HEK293 (cell line): ENCODE measurements around the gene PKN3.

ENCODE experiments used
- CTCF ChIA-PET: fragments of 350-600 bp; formaldehyde crosslinking; extraction: SDS; loops from one replicate; lab custom pipeline; 2021; ENCODE audit warnings: antibody characterized with exemption; lab: Yijun Ruan, JAX
- POLR2A ChIA-PET: fragments of 300-600 bp; formaldehyde crosslinking; extraction: SDS; loops from one replicate; lab custom pipeline; 2020; ENCODE audit warnings: antibody characterized with exemption, inconsistent platforms; lab: Yijun Ruan, JAX
- H3K27ac ChIP-seq: fragments of 200-500 bp; sonication (Bioruptor generic); 2 replicates; pipeline ENCODE4 v1.5.1; 2014; ENCODE audit warnings: low read depth, low read length, control low read depth, inconsistent platforms; ENCODE audit errors: extremely low read depth
- H3K36me3 ChIP-seq, 2 experiments: fragments of 200-500 bp in 1 of 2; sonication (Bioruptor generic) in 1 of 2; 1 replicate in 1 of 2; 2 replicates in 1 of 2; pipeline ENCODE4 v1.5.1; 2014 to 2017; ENCODE audit warnings: inconsistent platforms in 2 of 2, low read length in 2 of 2; ENCODE audit not compliant: control insufficient read depth in 2 of 2, insufficient read depth in 1 of 2
- H3K4me1 ChIP-seq: fragments of 200-500 bp; sonication (Bioruptor generic); 2 replicates; pipeline ENCODE4 v1.5.1; 2014; ENCODE audit warnings: mild to moderate bottlenecking, low read length, inconsistent platforms; ENCODE audit not compliant: control insufficient read depth, insufficient read depth
- H3K4me3 ChIP-seq: 2 replicates; pipeline ENCODE4 v1.5.1; 2011; ENCODE audit warnings: low read depth, mild to moderate bottlenecking, control low read depth, low read length, moderate library complexity
- H3K9me3 ChIP-seq: fragments of 200-500 bp; sonication (Bioruptor generic); 2 replicates; pipeline ENCODE4 v1.5.1; 2014; ENCODE audit warnings: low read depth, low read length, inconsistent platforms; ENCODE audit not compliant: control insufficient read depth, insufficient read depth
- EGR2 ChIP-seq: fragments of 450-650 bp; formaldehyde crosslinking; IDR thresholded peaks from 2 replicates; pipeline ENCODE4 v1.5.1; 2016; ENCODE audit warnings: low read depth, missing biosample characterization, missing genetic modification characterization
- GLIS2 ChIP-seq: fragments of 450-650 bp; formaldehyde crosslinking; IDR thresholded peaks from 2 replicates; pipeline ENCODE4 v1.5.1; 2016; ENCODE audit warnings: missing biosample characterization, missing genetic modification characterization
- IKZF3 ChIP-seq: fragments of 450-650 bp; IDR thresholded peaks from 2 replicates; pipeline ENCODE4 v1.5.0; 2018; ENCODE audit warnings: missing biosample characterization, mild to moderate bottlenecking, missing genetic modification characterization, moderate library complexity
- MEIS1 ChIP-seq: sonication (generic); formaldehyde crosslinking; IDR thresholded peaks from 2 replicates; pipeline ENCODE4 v1.8.1; 2022; ENCODE audit warnings: missing genetic modification reagents, mild to moderate bottlenecking, borderline replicate concordance
- RBAK ChIP-seq: fragments of 450-650 bp; formaldehyde crosslinking; IDR thresholded peaks from 2 replicates; pipeline ENCODE4 v1.5.1; 2016; ENCODE audit warnings: missing biosample characterization, missing genetic modification characterization
- SP3 ChIP-seq: fragments of 450-650 bp; formaldehyde crosslinking; IDR thresholded peaks from 2 replicates; pipeline ENCODE4 v1.5.1; 2016; ENCODE audit warnings: missing biosample characterization, missing genetic modification characterization
- ZBTB48 ChIP-seq: fragments of 450-650 bp; formaldehyde crosslinking; IDR thresholded peaks from 2 replicates; pipeline ENCODE4 v1.5.1; 2016; ENCODE audit warnings: missing biosample characterization, missing genetic modification characterization
- ZBTB7A ChIP-seq: fragments of 450-650 bp; formaldehyde crosslinking; IDR thresholded peaks from 2 replicates; pipeline ENCODE4 v1.5.1; 2016; ENCODE audit warnings: low read depth, missing biosample characterization, missing genetic modification characterization
- ZEB2 ChIP-seq: fragments of 450-650 bp; formaldehyde crosslinking; IDR thresholded peaks from 2 replicates; pipeline ENCODE4 v1.5.1; 2016; ENCODE audit warnings: missing biosample characterization, missing genetic modification characterization
- ZFP41 ChIP-seq: fragments of 450-650 bp; formaldehyde crosslinking; IDR thresholded peaks from 2 replicates; pipeline ENCODE4 v1.5.1; 2016; ENCODE audit warnings: missing biosample characterization, missing genetic modification characterization, borderline replicate concordance
- ZNF2 ChIP-seq: fragments of 450-650 bp; formaldehyde crosslinking; IDR thresholded peaks from 2 replicates; pipeline ENCODE4 v1.5.1; 2016; ENCODE audit warnings: missing biosample characterization, missing genetic modification characterization
- ZNF223 ChIP-seq: fragments of 450-650 bp; formaldehyde crosslinking; IDR thresholded peaks from 2 replicates; pipeline ENCODE4 v1.5.1; 2016; ENCODE audit warnings: missing biosample characterization, missing genetic modification characterization
- ZNF266 ChIP-seq: fragments of 450-650 bp; formaldehyde crosslinking; IDR thresholded peaks from 2 replicates; pipeline ENCODE4 v1.5.1; 2016; ENCODE audit warnings: missing biosample characterization, missing genetic modification characterization, low read depth
- ZNF280D ChIP-seq: fragments of 450-650 bp; formaldehyde crosslinking; IDR thresholded peaks from 2 replicates; pipeline ENCODE4 v1.5.1; 2016; ENCODE audit warnings: missing biosample characterization, missing genetic modification characterization
- ZNF394 ChIP-seq: fragments of 450-650 bp; formaldehyde crosslinking; IDR thresholded peaks from 2 replicates; pipeline ENCODE4 v1.5.1; 2016; ENCODE audit warnings: missing biosample characterization, missing genetic modification characterization, mild to moderate bottlenecking, moderate library complexity, borderline replicate concordance
- ZNF513 ChIP-seq: fragments of 450-650 bp; IDR thresholded peaks from 2 replicates; pipeline ENCODE4 v1.5.1; 2018; ENCODE audit warnings: missing biosample characterization, missing genetic modification characterization
- ZNF548 ChIP-seq: fragments of 450-650 bp; formaldehyde crosslinking; IDR thresholded peaks from 2 replicates; pipeline ENCODE4 v1.5.1; 2016; ENCODE audit warnings: missing biosample characterization, missing genetic modification characterization
- ZNF580 ChIP-seq: fragments of 450-650 bp; formaldehyde crosslinking; IDR thresholded peaks from 2 replicates; pipeline ENCODE4 v1.5.1; 2016; ENCODE audit warnings: missing biosample characterization, missing genetic modification characterization
- ZNF600 ChIP-seq: fragments of 450-650 bp; formaldehyde crosslinking; IDR thresholded peaks from 2 replicates; pipeline ENCODE4 v1.5.1; 2016; ENCODE audit warnings: missing biosample characterization, missing genetic modification characterization
- ZNF623 ChIP-seq: fragments of 450-650 bp; formaldehyde crosslinking; IDR thresholded peaks from 2 replicates; pipeline ENCODE4 v1.5.1; 2016; ENCODE audit warnings: missing biosample characterization, missing genetic modification characterization
- ZNF701 ChIP-seq: fragments of 450-650 bp; formaldehyde crosslinking; IDR thresholded peaks from 2 replicates; pipeline ENCODE4 v1.5.1; 2016; ENCODE audit warnings: missing biosample characterization, missing genetic modification characterization
- ZNF768 ChIP-seq: fragments of 450-650 bp; formaldehyde crosslinking; IDR thresholded peaks from 2 replicates; pipeline ENCODE4 v1.5.1; 2018; ENCODE audit warnings: missing biosample characterization, mild to moderate bottlenecking, missing genetic modification characterization
- ZNF791 ChIP-seq: fragments of 450-650 bp; formaldehyde crosslinking; IDR thresholded peaks from 2 replicates; pipeline ENCODE4 v1.5.1; 2016; ENCODE audit warnings: missing biosample characterization, missing genetic modification characterization
- TF ChIP-seq, protein P1 (sequence below): fragments of 450-650 bp; formaldehyde crosslinking; IDR thresholded peaks from 2 replicates; pipeline ENCODE4 v1.5.1; 2016; ENCODE audit warnings: missing biosample characterization, missing genetic modification characterization
- TF ChIP-seq, protein P2 (sequence below): fragments of 450-650 bp; formaldehyde crosslinking; IDR thresholded peaks from 2 replicates; pipeline ENCODE4 v1.5.1; 2017; ENCODE audit warnings: missing biosample characterization, mild to moderate bottlenecking, missing genetic modification characterization, moderate library complexity

The PKN3 gene

DNA sequence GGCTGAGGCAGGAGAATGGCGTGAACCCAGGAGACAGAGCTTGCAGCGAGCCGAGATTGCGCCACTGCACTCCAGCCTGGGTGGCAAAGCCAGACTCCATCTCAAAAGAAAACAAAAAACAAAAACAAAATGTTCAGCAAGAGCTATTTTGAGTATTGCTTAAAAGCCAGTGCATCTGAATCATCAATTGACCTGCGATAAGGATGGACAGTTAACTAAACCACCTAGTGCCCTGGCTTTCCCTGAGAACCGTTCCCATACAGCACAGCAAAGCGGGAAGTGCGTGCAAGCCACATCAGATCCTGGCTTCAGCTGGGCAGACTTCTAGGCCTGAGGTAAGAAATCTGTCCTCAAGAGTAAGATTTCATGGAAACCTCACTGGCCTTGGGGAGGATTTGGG, 48.4 kb upstream of the PKN3 start:
- Histone ChIP-seq H3K36me3 (peaks cover 0 to 18% of the 10 kb centered on the region in 2 experiments; a peak in 2 of 3 replicates), H3K9me3 (no peaks in the 10 kb centered on the region), H3K4me1 (no peaks in the 10 kb centered on the region), H3K27ac (no peak overlapping the region), H3K4me3 (no peak overlapping the region)
- ChIA-PET CTCF (interaction anchor here (0.6 to 0.8 kb wide), 3 partner anchors 18 to 843 kb away, joined by 3 to 6 read pairs (median 4); no protein-coding TSS in a partner anchor), POLR2A (no interaction called here)
- TF ChIP-seq ZNF266 = no peak
- TF ChIP-seq ZBTB7A (tag by site-specific recombination) = no peak
- no peak for TF ChIP-seq ZNF280D
- TF ChIP-seq EGR2 = no peak
- TF ChIP-seq MEIS1 (CRISPR knock-in tag) = no peak

DNA sequence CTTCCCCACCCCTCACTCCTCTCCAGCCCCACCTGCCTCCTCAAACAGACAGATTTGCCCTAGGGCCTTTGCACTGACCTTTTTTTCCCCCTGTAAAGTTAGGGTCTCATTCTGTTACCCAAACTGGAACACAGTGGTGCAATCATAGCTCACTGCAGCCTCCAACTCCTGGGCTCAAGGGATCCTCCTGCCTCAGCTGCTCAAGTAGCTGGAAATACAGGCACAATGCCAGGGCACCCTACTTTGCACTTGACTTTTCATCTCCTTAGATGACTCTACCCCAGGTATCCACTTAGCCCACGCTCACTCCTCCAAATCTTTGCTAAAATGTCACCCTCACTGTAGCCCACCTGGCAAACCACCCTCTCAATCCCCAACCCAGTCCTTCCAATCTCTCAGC, 47.8 kb upstream of the PKN3 start:
- Histone ChIP-seq H3K4me3 (no peak overlapping the region), H3K9me3 (no peaks in the 10 kb centered on the region), H3K36me3 (peaks cover 0 to 13% of the 10 kb centered on the region in 2 experiments; a peak in 2 of 3 replicates), H3K27ac (no peak overlapping the region), H3K4me1 (no peaks in the 10 kb centered on the region)
- POLR2A ChIA-PET = interaction anchor here (0.6 to 0.8 kb wide), 2 partner anchors 9 to 150 kb away, joined by 3 to 6 read pairs; no protein-coding TSS in a partner anchor
- peak; percentile 35; the same call in 1 of the 2 replicates for TF ChIP-seq ZBTB48
- no peak for TF ChIP-seq ZNF513 (tag by site-specific recombination)
- no peak for TF ChIP-seq ZFP41 (tag by site-specific recombination)
- peak; percentile 56 for TF ChIP-seq ZNF623 (tag by site-specific recombination)
- no peak for TF ChIP-seq ZNF223 (tag by site-specific recombination)
- TF ChIP-seq ZNF394 (tag by site-specific recombination) = peak; percentile 18; the same call in 1 of the 2 replicates
- no peak for TF ChIP-seq SP3 (tag by site-specific recombination)
- no peak for TF ChIP-seq ZNF548
- TF ChIP-seq ZEB2 (tag by site-specific recombination) = no peak
- TF ChIP-seq, protein P1, sequence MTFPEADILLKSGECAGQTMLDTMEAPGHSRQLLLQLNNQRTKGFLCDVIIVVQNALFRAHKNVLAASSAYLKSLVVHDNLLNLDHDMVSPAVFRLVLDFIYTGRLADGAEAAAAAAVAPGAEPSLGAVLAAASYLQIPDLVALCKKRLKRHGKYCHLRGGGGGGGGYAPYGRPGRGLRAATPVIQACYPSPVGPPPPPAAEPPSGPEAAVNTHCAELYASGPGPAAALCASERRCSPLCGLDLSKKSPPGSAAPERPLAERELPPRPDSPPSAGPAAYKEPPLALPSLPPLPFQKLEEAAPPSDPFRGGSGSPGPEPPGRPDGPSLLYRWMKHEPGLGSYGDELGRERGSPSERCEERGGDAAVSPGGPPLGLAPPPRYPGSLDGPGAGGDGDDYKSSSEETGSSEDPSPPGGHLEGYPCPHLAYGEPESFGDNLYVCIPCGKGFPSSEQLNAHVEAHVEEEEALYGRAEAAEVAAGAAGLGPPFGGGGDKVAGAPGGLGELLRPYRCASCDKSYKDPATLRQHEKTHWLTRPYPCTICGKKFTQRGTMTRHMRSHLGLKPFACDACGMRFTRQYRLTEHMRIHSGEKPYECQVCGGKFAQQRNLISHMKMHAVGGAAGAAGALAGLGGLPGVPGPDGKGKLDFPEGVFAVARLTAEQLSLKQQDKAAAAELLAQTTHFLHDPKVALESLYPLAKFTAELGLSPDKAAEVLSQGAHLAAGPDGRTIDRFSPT (tag by site-specific recombination) = no peak
- TF ChIP-seq ZNF600 (tag by site-specific recombination) = no peak
- TF ChIP-seq, protein P2, sequence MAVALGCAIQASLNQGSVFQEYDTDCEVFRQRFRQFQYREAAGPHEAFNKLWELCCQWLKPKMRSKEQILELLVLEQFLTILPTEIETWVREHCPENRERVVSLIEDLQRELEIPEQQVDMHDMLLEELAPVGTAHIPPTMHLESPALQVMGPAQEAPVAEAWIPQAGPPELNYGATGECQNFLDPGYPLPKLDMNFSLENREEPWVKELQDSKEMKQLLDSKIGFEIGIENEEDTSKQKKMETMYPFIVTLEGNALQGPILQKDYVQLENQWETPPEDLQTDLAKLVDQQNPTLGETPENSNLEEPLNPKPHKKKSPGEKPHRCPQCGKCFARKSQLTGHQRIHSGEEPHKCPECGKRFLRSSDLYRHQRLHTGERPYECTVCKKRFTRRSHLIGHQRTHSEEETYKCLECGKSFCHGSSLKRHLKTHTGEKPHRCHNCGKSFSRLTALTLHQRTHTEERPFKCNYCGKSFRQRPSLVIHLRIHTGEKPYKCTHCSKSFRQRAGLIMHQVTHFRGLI (tag by site-specific recombination) = no peak
- TF ChIP-seq IKZF3 = no peak
- no peak for TF ChIP-seq ZNF580 (tag by site-specific recombination)
- TF ChIP-seq ZNF2 (tag by site-specific recombination) = no peak
- no peak for TF ChIP-seq GLIS2 (tag by site-specific recombination)
- TF ChIP-seq ZNF768 = no peak
- no peak for TF ChIP-seq ZNF701 (tag by site-specific recombination)
- no peak for TF ChIP-seq ZNF791 (tag by site-specific recombination)
- TF ChIP-seq RBAK (tag by site-specific recombination) = no peak
- CTCF ChIA-PET = interaction anchor here (0.5 to 0.8 kb wide), 3 partner anchors 19 to 720 kb away, joined by 3 to 4 read pairs (median 3); no protein-coding TSS in a partner anchor
